GM12891 (cell line): ENCODE results near the gene KSR1.

Experiments used
- POLR2A ChIP-seq: IDR thresholded peaks from 2 replicates; pipeline ENCODE4 v1.6.1; 2011; ENCODE audit warnings: low read depth, low read length, control low read depth
- POLR2AphosphoS5 ChIP-seq: IDR thresholded peaks from 2 replicates; pipeline ENCODE4 v1.6.1; 2011; ENCODE audit warnings: low read depth, low read length, control low read depth
- SPI1 ChIP-seq: IDR thresholded peaks from 2 replicates; pipeline ENCODE4 v1.6.1; 2011; ENCODE audit warnings: low read depth, low read length, control low read depth
- TAF1 ChIP-seq: IDR thresholded peaks from 2 replicates; pipeline ENCODE4 v1.6.1; 2011; ENCODE audit warnings: low read depth, low read length, control low read depth

DNA sequence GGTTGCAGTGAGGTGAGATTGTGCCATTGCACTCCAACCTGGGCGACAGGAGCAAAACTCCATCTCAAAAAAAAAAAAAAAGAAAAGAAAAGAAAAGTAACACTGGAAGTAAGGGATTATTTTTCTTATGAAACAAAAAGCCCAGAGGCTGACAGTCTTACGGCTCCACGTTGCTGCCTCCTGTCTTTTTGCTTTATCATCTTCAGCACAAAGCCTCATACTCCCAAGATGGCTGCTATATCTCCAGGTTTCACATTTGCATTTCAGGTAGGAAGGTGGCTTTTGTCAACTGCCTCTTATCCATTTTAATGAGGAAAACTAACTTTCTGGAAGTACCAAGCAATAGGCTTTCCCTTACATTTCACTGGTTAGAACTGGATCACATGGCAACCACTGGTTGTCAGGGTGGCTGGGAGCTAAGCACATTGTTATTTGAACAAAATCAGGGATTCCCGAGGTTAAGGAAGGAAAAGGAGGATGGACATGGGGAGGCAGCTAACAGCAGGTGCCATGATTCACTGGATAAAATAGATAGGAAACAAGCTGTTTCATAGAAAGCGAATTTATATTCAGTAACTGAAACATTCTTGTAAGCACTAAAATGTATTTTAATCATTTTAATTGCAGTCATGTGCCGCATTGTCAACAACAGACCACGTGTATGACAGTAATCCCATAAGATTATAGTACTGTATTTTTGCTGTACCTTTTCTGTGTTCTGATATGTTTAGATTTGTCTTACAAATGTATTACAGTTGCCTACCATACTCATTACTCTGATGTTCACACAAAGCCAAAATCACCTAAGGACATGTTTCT lies 58.6 kb downstream of the KSR1 start:
- no peak for TF ChIP-seq SPI1
- TF ChIP-seq POLR2A: no peak
- no peak for TF ChIP-seq POLR2AphosphoS5
- TF ChIP-seq TAF1: no peak
